Glutamatergic neuron (in vitro differentiated cells): ENCODE results near the gene SFMBT2. TPM values are rescaled to one million over a fixed set of nuclear protein-coding genes. Genes with fewer than 3 reads are reported as not detected.
"Not testable (repeated sequence)": the region's sequence is repeated elsewhere in the genome, so short reads cannot be mapped to it uniquely, and the experiment has no call there.

Experiments used
- DNase-seq: peaks from one replicate; pipeline ENCODE4 v3.0.0; 2022
- H3K27ac Mint-ChIP-seq: one replicate; pipeline ENCODE4 v1.8.0; 2020; ENCODE audit warnings: mild to moderate bottlenecking, mixed read lengths, inconsistent platforms; ENCODE audit not compliant: unreplicated experiment
- H3K27me3 Mint-ChIP-seq: one replicate; pipeline ENCODE4 v1.8.0; 2020; ENCODE audit warnings: mild to moderate bottlenecking, moderate library complexity, mixed read lengths, inconsistent platforms; ENCODE audit not compliant: unreplicated experiment
- H3K36me3 Mint-ChIP-seq: one replicate; pipeline ENCODE4 v1.8.0; 2020; ENCODE audit warnings: mild to moderate bottlenecking, mixed read lengths, inconsistent platforms; ENCODE audit not compliant: unreplicated experiment
- H3K4me1 Mint-ChIP-seq: one replicate; pipeline ENCODE4 v1.8.0; 2020; ENCODE audit warnings: mild to moderate bottlenecking, low read depth, mixed read lengths, inconsistent platforms; ENCODE audit not compliant: unreplicated experiment
- H3K4me3 Mint-ChIP-seq: one replicate; pipeline ENCODE4 v1.8.0; 2020; ENCODE audit warnings: mild to moderate bottlenecking, mixed read lengths, inconsistent platforms; ENCODE audit not compliant: unreplicated experiment
- H3K9me3 Mint-ChIP-seq: one replicate; pipeline ENCODE4 v1.8.0; 2020; ENCODE audit warnings: mild to moderate bottlenecking, moderate library complexity, mixed read lengths, inconsistent platforms; ENCODE audit not compliant: unreplicated experiment
- CTCF ChIP-seq: fragments of 200-600 bp; sonication (generic); IDR thresholded peaks from one replicate; pipeline ENCODE4 v1.5.0; 2021; ENCODE audit not compliant: partially characterized antibody, unreplicated experiment
- total RNA-seq: library from RNA; stranded (reverse); fragmentation: NEBNext Ultra II Directional; extraction: Animal tissue kit (Norgen Biotek cat#: 25700); gene quantifications from one replicate; pipeline ENCODE4 v1.2.1, GENCODE V29; 2021; ENCODE audit not compliant: unreplicated experiment

The SFMBT2 gene
- total RNA-seq, 1 donor from 2014 or later, result 9.1 TPM

GRCh38 chr10:7300384-7300971 is 110.4 kb downstream of the SFMBT2 start:
- Mint-ChIP-seq H3K36me3 (no peaks in the 10 kb centered on the region), H3K9me3 (peaks cover 2% of the 10 kb centered on the region), H3K4me1 (peaks cover 3% of the 10 kb centered on the region), H3K27ac (no peak overlapping the region), H3K4me3 (no peak overlapping the region), H3K27me3 (no peaks in the 10 kb centered on the region)
- DNase-seq, result no peak
- TF ChIP-seq CTCF, result no peak

GRCh38 chr10:7299601-7300325 is 111.1 kb downstream of the SFMBT2 start:
- not testable (repeated sequence) for H3K36me3 Mint-ChIP-seq, H3K4me1 Mint-ChIP-seq, H3K9me3 Mint-ChIP-seq, H3K4me3 Mint-ChIP-seq, DNase-seq, H3K27me3 Mint-ChIP-seq
- peak overlapping the region; percentile 18 for H3K27ac Mint-ChIP-seq

GRCh38 chr10:7298495-7298894 is 112.3 kb downstream of the SFMBT2 start:
- Mint-ChIP-seq H3K4me1 (peaks cover 6% of the 10 kb centered on the region), H3K4me3 (no peak overlapping the region), H3K27ac (no peak overlapping the region), H3K27me3 (no peaks in the 10 kb centered on the region), H3K36me3 (no peaks in the 10 kb centered on the region), H3K9me3 (peaks cover 2% of the 10 kb centered on the region)
- DNase-seq, result no peak
- TF ChIP-seq CTCF, result no peak

- TF ChIP-seq CTCF, result no peak
- no peak for DNase-seq
Observed at GRCh38 chr10:7297094-7297493, 113.7 kb downstream of the SFMBT2 start.

GRCh38 chr10:7296648-7297047 is 114.2 kb downstream of the SFMBT2 start:
- no peak for DNase-seq
- Mint-ChIP-seq H3K27me3 (no peaks in the 10 kb centered on the region), H3K27ac (no peak overlapping the region), H3K4me3 (no peak overlapping the region), H3K4me1 (peaks cover 6% of the 10 kb centered on the region), H3K36me3 (no peaks in the 10 kb centered on the region), H3K9me3 (no peaks in the 10 kb centered on the region)
- TF ChIP-seq CTCF, result no peak

More at GRCh38 chr10:7297094-7297493, 113.7 kb downstream of the SFMBT2 start:
- Mint-ChIP-seq H3K27me3 (no peaks in the 10 kb centered on the region), H3K4me1 (peaks cover 7% of the 10 kb centered on the region), H3K4me3 (no peak overlapping the region), H3K36me3 (no peaks in the 10 kb centered on the region), H3K27ac (no peak overlapping the region), H3K9me3 (peaks cover 1% of the 10 kb centered on the region)
